Osteoblast (primary cell): ENCODE data around the gene TBC1D4. TPM values are rescaled to one million over a fixed set of nuclear protein-coding genes. Genes with fewer than 3 reads are reported as not detected.

Source experiments
- DNase-seq: peaks from one replicate; pipeline ENCODE4 v3.0.0; 2011; ENCODE audit warnings: low spot score, mixed read lengths; ENCODE audit not compliant: insufficient read length; ENCODE audit errors: missing footprints
- H2AFZ ChIP-seq: 2 replicates; pipeline ENCODE4 v1.6.0; 2011; ENCODE audit warnings: mild to moderate bottlenecking, low read length
- H3K27ac ChIP-seq: 2 replicates; pipeline ENCODE4 v1.5.1; 2011; ENCODE audit warnings: mild to moderate bottlenecking, low read depth, low read length, moderate library complexity
- H3K27me3 ChIP-seq: 2 replicates; pipeline ENCODE4 v1.6.0; 2012; ENCODE audit warnings: mild to moderate bottlenecking, control low read depth, inconsistent platforms, low read length, moderate library complexity; ENCODE audit not compliant: insufficient read depth
- H3K36me3 ChIP-seq: 2 replicates; pipeline ENCODE4 v1.5.1; 2011; ENCODE audit warnings: mild to moderate bottlenecking, low read length, control low read depth, moderate library complexity; ENCODE audit not compliant: insufficient read depth
- H3K4me1 ChIP-seq: 2 replicates; pipeline ENCODE4 v1.5.1; 2011; ENCODE audit warnings: mild to moderate bottlenecking, low read length, control low read depth, moderate library complexity; ENCODE audit not compliant: insufficient read depth
- H3K4me2 ChIP-seq: 2 replicates; pipeline ENCODE4 v1.6.0; 2011; ENCODE audit warnings: mild to moderate bottlenecking, low read length; ENCODE audit not compliant: insufficient read depth
- H3K4me3 ChIP-seq: fragments of 200-600 bp; sonication (generic); 3 replicates; pipeline ENCODE4 v1.5.1; 2012; ENCODE audit warnings: mild to moderate bottlenecking, low read length, inconsistent platforms; ENCODE audit not compliant: insufficient read depth
- H3K79me2 ChIP-seq: 2 replicates; pipeline ENCODE4 v1.6.0; 2012; ENCODE audit warnings: mild to moderate bottlenecking, low read length, control low read depth, inconsistent platforms; ENCODE audit not compliant: insufficient read depth
- H3K9me3 ChIP-seq: 2 replicates; pipeline ENCODE4 v1.5.1; 2011; ENCODE audit warnings: low read depth, low read length, control low read depth
- H4K20me1 ChIP-seq: 2 replicates; pipeline ENCODE4 v1.6.0; 2012; ENCODE audit warnings: mild to moderate bottlenecking, low read length, control low read depth; ENCODE audit not compliant: insufficient read depth
- CTCF ChIP-seq: IDR thresholded peaks from 2 replicates; pipeline ENCODE4 v1.5.1; 2011; ENCODE audit warnings: mild to moderate bottlenecking, low read depth, low read length, moderate library complexity; ENCODE audit errors: extremely low read depth
- total RNA-seq: library from RNA; depleted of rRNA; stranded (reverse); fragments of >200 nt; gene quantifications from 2 replicates; pipeline ENCODE4 v1.2.3, GENCODE V29; 2012

TBC1D4 gene
- total RNA-seq, 1 donor, result 19.5 TPM

- Histone ChIP-seq H3K4me2 (no peak overlapping the region), H2AFZ (no peak overlapping the region), H3K9me3 (no peaks in the 10 kb centered on the region), H3K27me3 (no peaks in the 10 kb centered on the region), H4K20me1 (no peaks in the 10 kb centered on the region), H3K4me1 (peaks cover under 1% of the 10 kb centered on the region), H3K27ac (no peak overlapping the region), H3K36me3 (peaks cover 21% of the 10 kb centered on the region), H3K79me2 (no peaks in the 10 kb centered on the region), H3K4me3 (no peak overlapping the region)
- no peak for DNase-seq
- TF ChIP-seq CTCF, result no peak
Measured at GRCh38 chr13:75339635-75340374, 142.2 kb downstream of the TBC1D4 start.

- no peak for DNase-seq
- Histone ChIP-seq H4K20me1 (no peaks in the 10 kb centered on the region), H2AFZ (no peak overlapping the region), H3K36me3 (peaks cover 27% of the 10 kb centered on the region), H3K27me3 (no peaks in the 10 kb centered on the region), H3K27ac (no peak overlapping the region), H3K4me1 (no peaks in the 10 kb centered on the region), H3K4me3 (no peak overlapping the region), H3K79me2 (no peaks in the 10 kb centered on the region), H3K9me3 (no peaks in the 10 kb centered on the region), H3K4me2 (no peak overlapping the region)
- TF ChIP-seq CTCF, result no peak
Measured at GRCh38 chr13:75334634-75335447, 147.1 kb downstream of the TBC1D4 start.

GRCh38 chr13:75333103-75333502 lies 148.9 kb downstream of the TBC1D4 start:
- Histone ChIP-seq H3K4me1 (no peaks in the 10 kb centered on the region), H3K9me3 (no peaks in the 10 kb centered on the region), H3K4me2 (no peak overlapping the region), H3K4me3 (no peak overlapping the region), H4K20me1 (no peaks in the 10 kb centered on the region), H3K36me3 (peaks cover 27% of the 10 kb centered on the region), H3K79me2 (no peaks in the 10 kb centered on the region), H2AFZ (no peak overlapping the region), H3K27me3 (no peaks in the 10 kb centered on the region), H3K27ac (no peak overlapping the region)
- TF ChIP-seq CTCF, result no peak
- DNase-seq, result no peak

GRCh38 chr13:75331792-75332349 lies 150.1 kb downstream of the TBC1D4 start:
- DNase-seq, result no peak
- H4K20me1 ChIP-seq, result no peaks in the 10 kb centered on the region
- no peaks in the 10 kb centered on the region for H3K79me2 ChIP-seq
- H3K9me3 ChIP-seq, result no peaks in the 10 kb centered on the region
- no peak overlapping the region for H3K4me3 ChIP-seq
- H2AFZ ChIP-seq, result no peak overlapping the region
- no peak for TF ChIP-seq CTCF
- no peak overlapping the region for H3K4me2 ChIP-seq
- H3K4me1 ChIP-seq, result no peaks in the 10 kb centered on the region
- peaks cover 23% of the 10 kb centered on the region for H3K36me3 ChIP-seq
- no peaks in the 10 kb centered on the region for H3K27me3 ChIP-seq
- no peak overlapping the region for H3K27ac ChIP-seq
